T follicular helper cell (primary cell): Measurements from ENCODE around the gene IGHMBP2.

ENCODE experiments used
- DNase-seq: peaks from one replicate; pipeline ENCODE4 v3.0.0-alpha.2; 2020; ENCODE audit warnings: low read depth

IGHMBP2 gene

DNA sequence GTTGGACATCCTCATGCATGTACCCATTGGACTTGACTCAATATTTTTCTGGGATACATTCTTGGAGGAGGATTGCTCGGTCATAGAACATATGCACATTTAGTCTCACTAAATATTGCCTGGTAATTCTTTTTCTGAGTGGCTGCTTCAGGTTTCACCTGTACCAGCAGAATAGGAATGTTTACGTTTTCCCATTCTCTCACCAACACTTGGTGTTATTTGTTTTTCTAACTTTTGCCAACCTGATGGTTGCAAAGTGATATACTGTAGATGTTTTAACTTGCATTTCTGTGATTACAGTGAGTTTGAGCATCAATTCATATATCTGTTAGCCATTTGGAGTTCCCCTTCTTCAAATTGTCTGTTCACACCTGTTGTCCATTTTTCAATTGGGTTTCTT is 78.4 kb downstream of the IGHMBP2 start:
- DNase-seq, result no peak

DNA sequence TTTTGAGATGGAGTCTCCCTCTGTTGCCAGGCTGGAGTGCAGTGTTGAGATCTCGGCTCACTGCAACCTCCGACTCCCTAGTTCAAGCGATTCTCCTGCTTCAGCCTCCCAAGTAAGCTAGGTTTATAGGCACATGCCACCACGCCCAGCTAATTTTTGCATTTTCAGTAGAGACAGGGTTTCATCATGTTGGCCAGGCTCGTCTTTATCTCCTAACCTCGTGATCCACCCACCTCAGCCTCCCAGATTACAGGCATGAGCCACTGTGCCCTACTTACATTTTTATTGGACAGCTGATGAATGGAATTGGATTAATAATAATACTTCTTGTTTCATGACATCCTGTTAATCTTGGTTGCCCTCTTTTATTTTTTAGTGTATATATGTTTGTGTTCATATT is 80.1 kb downstream of the IGHMBP2 start:
- DNase-seq, result no peak

DNA sequence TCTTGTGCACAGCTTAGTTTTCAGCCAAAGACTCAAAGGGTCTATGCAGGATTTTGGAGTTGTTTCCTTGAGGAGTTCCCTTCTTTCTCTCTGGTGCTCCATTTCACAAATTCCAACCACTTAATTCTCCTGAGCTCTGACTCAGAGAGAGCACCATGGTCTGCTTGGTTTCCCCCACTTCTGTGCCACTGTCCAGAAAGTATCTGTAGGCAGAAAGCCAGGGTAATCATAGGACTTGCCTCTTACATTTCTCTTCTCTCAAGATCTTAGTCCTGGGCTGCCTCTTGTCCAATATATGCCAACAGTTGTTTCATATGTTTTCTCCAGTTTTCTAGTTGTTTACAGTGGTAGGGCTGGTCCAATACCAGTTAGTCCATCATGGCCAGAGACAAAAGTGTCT is 83.5 kb downstream of the IGHMBP2 start:
- DNase-seq, result no peak

DNA sequence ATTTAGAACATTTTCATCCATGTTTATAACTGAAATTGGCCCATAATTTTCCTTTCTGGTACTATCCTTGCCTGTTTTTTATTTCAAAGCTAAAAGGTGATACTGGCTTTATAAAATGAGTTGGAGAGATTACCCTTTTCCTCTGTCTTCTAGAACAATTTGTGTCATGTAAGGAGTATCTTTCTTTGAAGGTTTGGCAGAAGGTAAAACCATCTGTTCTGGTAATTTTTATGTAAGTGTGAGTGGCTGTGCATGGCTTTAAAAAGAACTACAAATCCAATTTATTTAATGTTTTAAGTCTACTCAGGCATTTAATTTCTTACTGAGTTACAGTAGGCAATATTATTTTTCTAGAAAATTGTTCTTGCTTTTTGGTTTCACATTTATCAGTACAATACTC is 84.8 kb downstream of the IGHMBP2 start:
- DNase-seq, result no peak
